Measurements from ENCODE around the gene ZNF695.

- no peak for TF ChIP-seq POLR2A (IDR thresholded peaks at IDR 0.05; ENCODE audit: low read length)
- TF ChIP-seq GATA1 (IDR thresholded peaks at IDR 0.05; ENCODE audit: low read depth, low read length): no peak
Observed at GRCh38 chr1:246987083-246987690, 20.7 kb downstream of the ZNF695 start.
